ENCODE data around the gene CDSN.
"Not testable (repeated sequence)": the region's sequence is repeated elsewhere in the genome, so short reads cannot be mapped to it uniquely, and the experiment has no call there.

Gene CDSN, protein sequence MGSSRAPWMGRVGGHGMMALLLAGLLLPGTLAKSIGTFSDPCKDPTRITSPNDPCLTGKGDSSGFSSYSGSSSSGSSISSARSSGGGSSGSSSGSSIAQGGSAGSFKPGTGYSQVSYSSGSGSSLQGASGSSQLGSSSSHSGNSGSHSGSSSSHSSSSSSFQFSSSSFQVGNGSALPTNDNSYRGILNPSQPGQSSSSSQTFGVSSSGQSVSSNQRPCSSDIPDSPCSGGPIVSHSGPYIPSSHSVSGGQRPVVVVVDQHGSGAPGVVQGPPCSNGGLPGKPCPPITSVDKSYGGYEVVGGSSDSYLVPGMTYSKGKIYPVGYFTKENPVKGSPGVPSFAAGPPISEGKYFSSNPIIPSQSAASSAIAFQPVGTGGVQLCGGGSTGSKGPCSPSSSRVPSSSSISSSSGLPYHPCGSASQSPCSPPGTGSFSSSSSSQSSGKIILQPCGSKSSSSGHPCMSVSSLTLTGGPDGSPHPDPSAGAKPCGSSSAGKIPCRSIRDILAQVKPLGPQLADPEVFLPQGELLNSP

DNA sequence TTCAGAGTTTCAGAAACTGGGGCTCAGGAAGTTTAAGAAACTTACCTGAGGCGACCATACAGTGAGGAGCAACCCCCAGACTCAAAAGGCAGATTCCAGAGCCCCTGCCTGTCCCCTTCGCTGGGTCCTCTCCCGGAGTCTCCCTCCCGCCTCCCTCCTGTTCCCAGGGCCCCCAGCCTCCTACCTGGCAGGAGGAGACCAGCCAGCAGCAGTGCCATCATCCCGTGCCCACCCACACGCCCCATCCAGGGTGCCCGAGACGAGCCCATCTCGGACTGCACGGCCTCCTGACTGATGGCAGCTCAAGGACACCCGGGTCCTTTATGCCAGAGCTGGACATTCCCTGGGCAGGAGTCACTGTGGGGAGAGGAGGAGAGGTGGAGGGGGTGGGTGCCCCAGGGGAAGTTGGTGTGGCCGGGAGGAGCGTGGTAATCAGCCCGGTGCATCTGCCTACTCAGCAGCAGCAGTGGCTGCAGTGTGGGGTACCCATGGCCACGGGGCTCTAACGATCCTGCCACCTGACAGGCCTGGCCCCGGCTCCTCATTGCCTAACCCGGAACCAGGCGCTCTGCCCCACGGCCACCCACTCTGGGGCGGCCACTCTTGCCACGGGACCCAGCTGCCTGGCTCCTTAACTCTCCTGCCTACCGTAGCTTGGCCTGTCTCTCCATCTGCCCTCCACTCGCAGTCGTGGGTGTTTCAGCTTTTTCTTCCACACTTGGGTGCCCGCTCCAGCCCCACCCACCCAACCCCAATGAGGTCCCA, at the start of gene CDSN:
Gene CDSN, minus strand, starts transcription at position 296 of the 765 bp plus-strand sequence. Its CDS starts 27 bp downstream, at position 269.
- no peak for DNase-seq (ENCODE audit: low spot score)

DNA sequence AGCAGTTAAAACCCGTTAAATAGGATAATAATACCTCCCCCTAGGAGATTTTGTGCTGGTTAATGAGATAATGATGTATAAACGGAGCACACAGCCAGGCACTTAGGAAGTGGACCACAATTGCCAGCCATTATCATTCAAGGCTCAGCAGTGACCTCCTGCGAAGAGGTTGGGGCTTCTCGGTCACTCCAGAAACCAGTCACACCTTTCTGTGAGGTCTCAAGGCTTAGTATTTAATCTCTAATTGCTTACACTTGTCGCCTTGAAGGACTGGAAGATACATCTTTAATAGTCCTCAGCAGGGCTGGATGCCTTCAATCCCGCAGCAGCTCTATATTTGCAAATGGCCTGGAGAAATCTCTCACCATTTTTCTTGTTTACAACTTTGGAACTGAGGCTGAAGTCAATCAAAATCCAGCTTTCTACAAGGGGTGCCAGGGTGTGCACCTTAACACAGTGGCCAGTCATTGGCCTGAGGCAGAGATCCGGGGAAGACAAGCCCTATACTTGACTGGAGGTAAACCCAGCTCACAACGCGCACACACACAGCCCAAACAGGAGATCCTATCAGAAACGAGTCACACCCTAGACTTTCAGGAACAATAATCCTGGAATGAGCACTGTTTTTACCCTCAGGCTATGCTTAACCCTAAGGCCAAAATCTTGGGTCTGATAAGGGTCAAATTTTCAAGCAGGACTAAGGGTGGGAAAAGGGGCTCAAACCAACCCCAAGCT, 49.0 kb upstream of the CDSN start:
- DNase-seq (ENCODE audit: low spot score) = no peak

DNA sequence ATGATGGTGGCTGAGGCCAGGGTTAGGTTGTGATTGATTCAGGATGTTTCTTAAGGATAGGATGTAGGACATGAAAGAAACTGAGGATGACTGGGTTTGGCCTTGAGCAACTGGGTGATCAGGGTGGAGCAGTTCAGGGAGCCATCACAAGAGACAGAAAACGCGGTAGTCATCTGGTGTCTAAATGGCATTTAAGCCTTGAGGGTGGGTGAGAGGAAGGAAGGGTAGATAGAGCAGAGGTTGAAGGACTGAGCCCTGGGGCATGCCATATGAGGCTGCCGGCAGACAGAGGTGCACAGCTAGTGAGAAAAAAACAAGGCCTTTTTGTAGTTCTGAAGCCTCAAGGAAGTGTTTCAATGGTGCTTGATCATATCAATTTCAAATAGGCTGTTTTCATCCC, 48.4 kb upstream of the CDSN start:
- DNase-seq (ENCODE audit: low spot score) = no peak

DNA sequence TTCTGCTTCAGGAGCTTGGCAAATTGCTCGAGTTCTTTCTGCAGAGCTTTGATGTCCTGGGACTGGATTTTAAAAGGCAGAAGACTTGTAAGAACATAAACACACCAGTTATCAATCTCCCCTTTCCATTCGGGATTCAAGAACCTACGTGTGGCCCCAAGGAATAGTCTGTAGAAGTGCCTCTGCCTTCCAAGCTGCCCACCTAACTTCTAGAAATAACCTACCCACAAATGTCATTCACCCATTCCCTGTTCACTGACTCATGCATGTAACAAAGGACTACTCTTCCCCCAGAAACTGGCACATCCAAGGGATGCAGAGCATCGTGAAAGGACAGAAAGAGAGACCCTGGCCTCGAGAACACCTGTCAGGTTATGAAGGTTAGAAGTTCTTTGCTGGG, 45.7 kb upstream of the CDSN start:
- DNase-seq (ENCODE audit: low spot score) = no peak

DNA sequence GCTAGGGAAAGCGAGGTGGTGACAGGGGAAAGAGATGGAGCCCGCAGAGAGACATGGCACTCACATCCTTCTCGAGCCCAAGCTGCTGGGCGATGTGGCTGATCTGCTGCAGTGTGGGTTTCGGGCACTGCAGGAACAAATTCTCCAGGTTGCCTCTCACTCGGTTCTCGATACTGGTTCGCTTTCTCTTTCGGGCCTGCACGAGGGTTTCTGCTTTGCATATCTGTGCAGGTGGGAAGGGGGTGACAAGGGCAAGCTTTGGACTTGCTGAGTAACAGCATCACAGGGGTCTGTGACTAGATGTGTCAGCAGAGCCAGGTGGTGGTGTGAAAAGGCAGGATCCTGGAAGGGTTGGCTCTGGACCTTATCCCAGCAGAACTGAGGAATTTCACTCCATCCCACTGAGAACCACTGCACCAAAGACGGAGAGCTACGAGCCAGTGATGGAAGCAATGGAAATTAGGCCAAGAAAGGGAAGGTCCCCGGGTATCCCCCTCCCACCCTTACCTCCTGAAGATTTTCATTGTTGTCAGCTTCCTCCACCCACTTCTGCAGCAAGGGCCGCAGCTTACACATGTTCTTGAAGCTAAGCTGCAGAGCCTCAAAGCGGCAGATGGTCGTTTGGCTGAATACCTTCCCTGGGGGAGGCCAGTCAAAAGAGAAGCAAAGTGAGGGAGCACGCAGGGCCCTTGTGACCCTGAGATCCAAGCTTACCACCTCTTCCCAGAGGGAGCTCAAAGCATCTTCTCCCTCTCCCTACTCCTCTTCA, 45.0 kb upstream of the CDSN start:
- DNase-seq (ENCODE audit: low spot score) = not testable (repeated sequence)

DNA sequence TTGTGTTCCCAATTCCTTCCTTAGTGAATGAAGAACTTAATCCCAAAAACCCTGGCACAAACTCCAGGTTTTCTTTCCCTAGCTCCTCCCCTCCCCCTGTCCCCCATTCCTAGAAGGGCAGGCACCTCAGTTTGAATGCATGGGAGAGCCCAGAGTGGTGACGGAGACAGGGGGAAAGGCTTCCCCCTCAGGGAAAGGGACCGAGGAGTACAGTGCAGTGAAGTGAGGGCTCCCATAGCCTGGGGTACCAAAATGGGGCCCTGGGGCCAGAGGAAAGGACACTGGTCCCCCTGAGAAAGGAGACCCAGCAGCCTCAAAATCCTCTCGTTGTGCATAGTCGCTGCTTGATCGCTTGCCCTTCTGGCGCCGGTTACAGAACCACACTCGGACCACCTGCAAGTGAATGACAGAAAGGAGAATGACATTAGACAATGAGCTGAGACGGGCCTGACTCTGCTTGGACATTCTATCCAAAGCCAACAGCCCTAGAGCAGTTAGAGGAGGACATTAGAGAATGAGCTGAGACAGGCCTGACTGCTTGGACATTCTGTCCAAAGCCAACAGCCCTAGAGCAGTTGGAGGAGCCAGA, 44.3 kb upstream of the CDSN start:
- DNase-seq (ENCODE audit: low spot score) = not testable (repeated sequence)

DNA sequence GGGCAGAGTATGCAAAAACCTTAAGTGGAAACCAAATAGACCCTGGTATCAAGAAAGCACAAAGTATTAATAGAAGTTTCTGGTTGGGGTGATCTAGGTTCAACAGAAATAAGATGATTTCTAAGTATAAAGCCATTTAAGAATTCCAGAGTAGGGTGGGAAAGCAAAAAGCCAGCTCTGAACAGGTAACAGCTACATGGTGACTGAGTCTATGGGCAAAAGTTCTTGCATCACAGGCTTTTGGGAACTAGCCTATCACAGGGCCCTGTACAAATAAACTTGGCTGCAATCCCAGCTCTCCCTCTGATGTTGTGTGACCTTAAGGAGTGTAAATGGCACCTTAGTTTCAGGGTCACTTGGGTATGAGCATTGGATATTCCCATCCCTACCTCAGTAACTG, 43.7 kb upstream of the CDSN start:
- DNase-seq (ENCODE audit: low spot score) = no peak

DNA sequence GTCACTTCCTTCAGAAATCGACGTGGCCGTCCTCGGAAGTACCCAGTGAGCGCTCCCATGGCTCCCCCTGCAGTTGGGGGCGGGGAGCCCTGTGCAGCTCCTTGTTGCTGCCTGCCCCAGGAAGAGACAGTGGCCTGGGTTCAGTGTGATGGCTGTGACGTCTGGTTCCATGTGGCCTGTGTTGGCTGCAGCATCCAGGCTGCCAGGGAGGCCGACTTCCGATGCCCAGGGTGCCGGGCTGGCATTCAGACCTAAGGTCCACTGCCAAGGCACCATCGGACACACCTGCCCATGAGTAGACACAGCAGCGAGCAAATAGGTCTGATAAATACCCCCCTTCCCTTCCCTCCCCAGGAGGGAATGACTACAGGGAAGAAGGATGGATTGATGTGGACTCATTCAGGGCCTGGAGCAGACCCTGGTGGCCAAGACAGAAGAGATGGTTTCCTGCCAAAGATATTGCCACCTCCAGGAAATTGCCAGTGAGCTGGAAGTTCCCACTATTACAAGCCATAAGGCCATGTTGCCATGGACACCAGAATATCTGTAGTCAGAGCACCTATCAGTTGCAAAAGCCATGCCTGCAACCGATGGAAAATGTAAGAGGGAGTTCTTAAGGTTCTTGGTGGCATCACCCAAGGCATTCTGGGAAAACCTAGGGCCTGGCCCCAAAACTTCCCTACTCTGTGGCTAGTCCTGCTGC, 42.4 kb upstream of the CDSN start:
- DNase-seq (ENCODE audit: low spot score) = peak; percentile 40

DNA sequence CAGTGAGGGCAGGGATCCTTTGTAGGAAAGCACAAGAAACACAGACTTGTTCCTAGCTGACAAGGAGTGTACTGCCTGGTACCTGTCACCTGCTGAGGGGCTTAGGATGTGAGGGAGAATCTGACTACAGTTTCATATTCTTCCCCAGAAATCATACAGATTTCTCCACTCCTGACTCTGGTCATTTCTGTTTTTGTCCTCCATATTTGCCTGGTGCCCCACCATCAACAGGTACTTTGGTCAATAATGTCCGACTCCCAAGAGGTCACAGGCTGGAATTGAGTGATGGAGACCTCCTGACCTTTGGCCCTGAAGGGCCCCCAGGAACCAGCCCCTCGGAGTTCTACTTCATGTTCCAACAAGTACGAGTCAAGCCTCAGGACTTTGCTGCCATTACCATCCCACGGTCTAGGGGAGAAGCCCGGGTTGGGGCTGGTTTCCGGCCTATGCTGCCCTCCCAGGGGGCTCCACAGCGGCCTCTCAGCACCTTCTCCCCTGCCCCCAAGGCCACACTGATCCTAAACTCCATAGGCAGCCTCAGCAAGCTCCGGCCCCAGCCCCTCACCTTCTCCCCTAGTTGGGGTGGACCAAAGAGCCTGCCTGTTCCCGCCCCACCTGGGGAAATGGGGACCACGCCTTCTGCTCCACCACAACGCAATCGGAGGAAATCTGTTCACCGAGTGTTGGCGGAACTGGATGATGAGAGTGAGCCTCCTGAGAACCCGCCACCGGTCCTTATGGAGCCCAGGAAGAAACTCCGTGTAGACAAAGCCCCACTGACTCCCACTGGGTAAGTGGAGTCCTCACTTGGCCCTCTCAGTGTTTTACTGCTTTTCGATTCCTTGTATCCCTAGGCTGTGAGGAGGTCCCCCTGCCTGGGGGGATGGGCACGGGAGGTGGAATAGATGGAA, 41.2 kb upstream of the CDSN start:
- no peak for DNase-seq (ENCODE audit: low spot score)

DNA sequence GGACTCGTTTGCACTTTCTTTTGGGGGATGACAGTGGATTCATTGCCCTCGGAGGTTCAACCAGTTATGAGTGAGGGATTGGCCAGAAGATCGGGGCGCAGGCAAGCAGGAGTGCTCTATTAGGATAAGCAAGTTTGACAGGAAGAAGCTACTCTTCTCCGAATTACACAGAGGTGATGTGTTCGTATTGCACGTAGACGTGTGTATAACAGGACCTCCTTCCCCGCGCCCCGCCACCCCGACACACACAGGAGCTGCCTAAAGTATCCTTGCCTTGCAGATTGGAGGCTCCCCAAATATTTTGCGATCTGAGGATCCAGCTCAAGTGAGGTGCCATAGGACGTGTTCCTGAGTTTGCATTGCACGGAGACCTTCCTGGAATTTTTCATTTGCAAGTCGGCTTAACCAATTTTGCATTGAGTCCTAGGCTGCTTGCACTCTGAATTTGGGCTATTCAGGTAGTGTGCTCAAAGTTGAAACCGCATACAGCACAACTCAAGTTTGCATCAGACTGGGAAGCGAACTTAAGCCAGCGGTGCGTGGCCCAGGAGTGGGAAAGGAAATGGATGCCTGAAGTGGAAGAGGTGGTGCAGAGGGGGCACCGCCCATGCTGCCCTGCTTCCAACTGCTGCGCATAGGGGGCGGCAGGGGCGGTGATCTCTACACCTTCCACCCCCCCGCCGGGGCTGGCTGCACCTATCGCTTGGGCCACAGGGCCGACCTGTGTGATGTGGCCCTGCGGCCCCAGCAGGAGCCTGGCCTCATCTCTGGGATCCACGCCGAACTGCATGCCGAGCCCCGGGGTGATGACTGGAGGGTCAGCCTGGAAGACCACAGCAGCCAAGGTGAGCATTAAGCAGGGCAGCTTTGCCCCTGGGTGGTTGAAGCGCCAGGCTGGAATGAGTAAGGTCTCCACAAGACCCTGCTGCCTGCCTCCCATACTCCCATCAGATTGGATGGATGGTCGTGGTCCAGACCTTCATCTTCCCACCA, 38.9 kb upstream of the CDSN start:
- DNase-seq (ENCODE audit: low spot score) = no peak

DNA sequence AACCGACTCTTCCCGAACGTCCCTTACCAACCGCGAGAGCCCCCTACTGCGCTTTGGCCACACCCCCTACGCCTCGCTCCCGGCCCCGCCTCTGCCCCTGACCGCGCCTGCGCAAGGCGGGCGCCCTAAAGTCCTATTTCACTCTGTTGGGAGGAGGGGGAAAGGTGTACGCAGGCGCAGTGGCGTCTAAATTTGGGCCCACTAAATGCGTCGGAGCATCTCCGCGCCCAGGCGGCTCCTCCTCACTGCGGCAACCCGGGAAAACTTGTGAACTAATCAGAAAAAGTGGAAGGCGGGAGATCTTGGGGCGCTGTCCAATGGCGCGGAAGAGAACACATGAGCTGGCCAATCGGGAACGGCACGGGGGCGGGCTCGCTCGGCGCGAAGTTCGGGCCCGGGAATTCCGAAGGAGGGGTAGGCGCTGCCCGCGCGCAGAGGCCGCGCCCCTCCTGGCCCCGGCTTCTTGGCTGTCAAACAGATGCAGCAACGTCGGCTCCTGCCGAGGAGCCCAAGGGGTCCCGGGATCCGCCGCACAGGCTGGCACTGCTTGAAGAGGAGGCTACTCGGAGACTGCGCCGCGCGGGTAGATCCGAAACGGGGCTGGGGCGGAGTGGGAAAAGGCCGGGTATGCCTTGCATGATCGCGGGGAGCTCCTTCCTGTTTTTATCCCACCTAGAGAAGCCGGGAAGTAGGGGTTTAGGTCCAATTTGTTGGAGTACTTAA, 38.1 kb upstream of the CDSN start, which contains the start of gene TCF19:
Gene TCF19, plus strand, starts transcription at position 450 of the 723 bp plus-strand sequence. CDS start 881 bp downstream, outside the sequence.
- DNase-seq (ENCODE audit: low spot score) = peak; percentile 99

DNA sequence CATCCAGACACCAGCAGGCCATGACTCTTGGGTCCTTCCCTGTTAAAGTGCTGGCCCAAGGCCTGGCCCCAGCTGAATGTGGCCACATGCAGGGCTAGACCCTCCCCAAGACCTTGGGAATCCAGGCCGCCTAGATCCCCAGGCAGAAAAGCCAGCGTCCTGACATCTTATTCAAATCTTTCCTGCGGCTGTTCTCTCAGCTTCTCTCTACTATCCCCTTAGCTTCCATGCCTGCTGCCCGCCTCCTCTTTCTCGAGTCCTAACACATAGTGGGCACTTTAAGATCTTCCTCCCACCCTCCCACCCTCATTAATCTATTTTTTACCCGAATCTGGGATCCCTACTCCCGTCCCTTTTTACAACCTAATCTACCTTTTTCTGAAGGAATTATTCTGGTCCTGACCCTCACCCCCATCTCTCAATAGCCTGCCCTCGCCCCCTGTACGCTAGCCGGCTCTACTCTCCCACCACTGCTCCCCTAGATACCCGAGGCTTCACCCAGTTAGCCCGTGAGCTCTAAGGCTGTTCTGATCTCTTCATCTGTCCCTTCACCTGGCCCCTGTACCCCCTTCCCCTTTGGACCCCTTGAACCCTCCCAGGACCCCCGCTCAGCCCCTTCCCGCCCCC, 37.4 kb upstream of the CDSN start, which contains the start of gene CCHCR1:
Gene CCHCR1, minus strand, starts transcription at position 290 of the 627 bp plus-strand sequence. Its CDS starts 202 bp downstream, at position 88.
- no peak for DNase-seq (ENCODE audit: low spot score)

DNA sequence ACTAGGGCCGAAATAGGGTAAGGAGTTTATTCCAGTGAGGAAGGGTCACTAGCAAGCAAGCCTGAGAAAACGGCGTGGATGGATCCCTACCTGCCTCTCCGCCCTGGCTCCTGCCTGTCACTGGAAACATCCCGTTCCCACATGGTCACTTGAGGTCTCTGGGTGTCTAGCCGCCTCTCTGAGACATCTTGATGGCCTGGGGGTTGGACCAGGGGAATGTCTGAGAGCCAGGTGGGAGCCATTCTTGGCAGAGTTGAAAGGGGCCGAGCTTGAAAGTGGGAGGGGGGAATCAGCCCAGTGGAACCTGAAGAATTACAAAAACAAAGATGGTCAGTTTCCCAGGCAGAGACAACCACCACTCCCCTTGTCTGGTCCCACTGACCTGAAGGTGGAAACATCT, 36.4 kb upstream of the CDSN start:
- no peak for DNase-seq (ENCODE audit: low spot score)

DNA sequence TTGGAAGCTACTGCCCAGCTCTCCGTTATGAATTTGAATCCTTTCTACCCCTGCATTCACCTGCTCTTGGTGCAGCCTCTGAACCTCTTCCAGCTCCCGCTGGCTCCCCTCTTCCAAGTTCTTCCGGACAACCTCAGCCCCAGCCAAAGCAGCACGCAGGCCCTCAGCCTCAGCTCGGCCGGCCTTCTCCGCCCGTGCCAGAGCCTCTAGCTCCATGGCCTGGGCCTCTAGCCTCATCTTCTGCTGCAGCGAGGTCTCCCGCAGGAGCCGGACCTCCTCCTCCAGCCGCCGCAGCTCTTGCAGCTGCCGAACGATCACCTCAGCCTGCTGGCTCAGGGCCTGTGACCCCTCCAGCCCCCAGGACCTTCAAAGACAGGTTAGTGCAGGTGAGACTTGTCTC, 34.2 kb upstream of the CDSN start:
- DNase-seq (ENCODE audit: low spot score) = no peak

DNA sequence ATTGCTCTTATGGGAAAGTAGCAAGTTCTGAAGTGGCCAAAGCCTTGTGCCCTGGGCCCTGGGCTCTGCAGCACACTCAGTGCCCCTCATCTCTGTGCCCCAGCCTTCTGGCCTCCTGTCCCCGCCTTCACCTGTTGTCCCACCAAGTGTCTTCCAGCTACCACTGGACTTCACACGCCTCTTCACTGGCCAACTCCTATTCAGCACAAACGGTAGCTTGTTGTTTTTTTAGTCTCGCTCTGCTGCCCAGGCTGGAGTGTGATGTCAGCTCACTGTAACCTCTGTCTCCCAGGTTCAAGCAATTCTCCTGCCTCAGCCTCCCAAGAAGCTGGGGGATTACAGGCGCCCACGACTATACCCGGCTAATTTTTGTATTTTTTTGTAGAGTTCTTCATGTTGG, 32.5 kb upstream of the CDSN start:
- DNase-seq (ENCODE audit: low spot score) = no peak

DNA sequence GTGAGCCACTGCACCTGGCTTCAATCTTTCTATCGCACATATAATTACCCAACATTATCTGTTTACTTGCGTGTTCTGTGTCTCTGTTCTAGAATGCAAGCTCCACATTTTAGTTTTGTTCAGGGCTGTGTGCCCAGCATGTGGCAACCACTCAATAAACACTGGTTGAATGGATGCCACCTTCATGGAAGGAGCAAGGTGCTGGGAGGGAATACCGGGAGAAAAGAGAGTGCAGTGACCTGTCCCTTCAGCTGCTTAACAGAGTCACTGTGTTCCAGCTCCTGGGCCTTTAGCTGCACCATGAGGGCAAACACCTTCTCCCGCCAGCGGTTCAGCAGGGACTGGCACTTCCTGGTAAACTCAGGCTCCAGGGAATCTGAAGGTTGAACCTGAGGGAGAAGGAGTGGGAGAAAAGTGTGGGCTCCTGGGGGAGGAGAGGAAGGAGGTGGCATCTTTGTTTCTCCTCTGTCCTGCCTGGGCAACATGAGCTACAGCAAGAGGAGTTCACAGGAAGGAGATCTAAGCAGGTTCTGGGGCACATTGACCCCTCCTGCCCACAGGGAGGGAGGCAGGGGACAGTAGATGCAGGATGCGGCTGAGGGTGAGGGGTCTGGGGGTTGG, 29.7 kb upstream of the CDSN start:
- no peak for DNase-seq (ENCODE audit: low spot score)
